Panc1 (cell line): ENCODE measurements around the gene KRTAP3-3. TPM values are rescaled to one million over a fixed set of nuclear protein-coding genes. Genes with fewer than 3 reads are reported as not detected.

ENCODE experiments used
- ATAC-seq: fragments of 200-7000 bp; cut with Tn5 transposase; 2 replicates; pipeline ENCODE4 v1.9.1; 2020; ENCODE audit warnings: mild to moderate bottlenecking, moderate library complexity
- BruUV-seq: library from RNA; stranded (reverse); fragments of 400-500 nt; replicated peaks from 2 replicates; lab custom pipeline; 2021; lab: Mats Ljungman, UMichigan
- CTCF ChIA-PET: fragments of 300-600 bp; sonication (Branson Sonifier 250); formaldehyde crosslinking; loops from one replicate; lab custom pipeline; 2022; ENCODE audit warnings: antibody characterized with exemption; lab: Charles Lee
- POLR2A ChIA-PET: fragments of 300-600 bp; sonication (Branson Sonifier 250); formaldehyde crosslinking; loops from one replicate; lab custom pipeline; 2022; ENCODE audit warnings: antibody characterized with exemption; lab: Charles Lee
- DNase-seq: peaks from one replicate; pipeline ENCODE4 v3.0.0-alpha.2; 2010; ENCODE audit warnings: low read depth, low spot score
- H3K27ac ChIP-seq: 2 replicates; pipeline ENCODE4 v1.5.1; 2011; ENCODE audit warnings: mild to moderate bottlenecking, low read length, inconsistent platforms
- H3K27me3 ChIP-seq: fragments of 200-500 bp; sonication (Bioruptor generic); 2 replicates; pipeline ENCODE4 v1.6.0; 2014; ENCODE audit warnings: low read length, inconsistent platforms; ENCODE audit not compliant: control insufficient read depth, insufficient read depth
- H3K36me3 ChIP-seq: fragments of 200-500 bp; sonication (Bioruptor generic); 2 replicates; pipeline ENCODE4 v1.5.1; 2014; ENCODE audit warnings: inconsistent platforms, mild to moderate bottlenecking, low read length, moderate library complexity; ENCODE audit not compliant: control insufficient read depth, insufficient read depth
- H3K4me1 ChIP-seq: 2 replicates; pipeline ENCODE4 v1.5.1; 2011; ENCODE audit warnings: inconsistent platforms, mild to moderate bottlenecking, low read length, moderate library complexity; ENCODE audit not compliant: control insufficient read depth, insufficient read depth
- H3K4me3 ChIP-seq, 2 experiments: 2 replicates each; pipeline ENCODE4 v1.5.1; 2011 to 2012; ENCODE audit warnings: low read depth in 2 of 2, low read length in 2 of 2, mild to moderate bottlenecking in 2 of 2, inconsistent platforms in 1 of 2, moderate library complexity in 1 of 2
- H3K9me3 ChIP-seq: fragments of 200-500 bp; sonication (Bioruptor generic); 2 replicates; pipeline ENCODE4 v1.5.1; 2014; ENCODE audit warnings: low read depth, mild to moderate bottlenecking, inconsistent platforms, low read length, moderate library complexity; ENCODE audit not compliant: control insufficient read depth, insufficient read depth
- CTCF ChIP-seq: fragments of 450-650 bp; IDR thresholded peaks from 2 replicates; pipeline ENCODE4 v1.5.1; 2017; ENCODE audit warnings: mild to moderate bottlenecking
- POLR2AphosphoS5 ChIP-seq: IDR thresholded peaks from 2 replicates; pipeline ENCODE4 v1.6.1; 2012; ENCODE audit warnings: mild to moderate bottlenecking, low read depth, low read length, moderate library complexity
- REST ChIP-seq, 2 experiments: IDR thresholded peaks; 2 replicates each; pipeline ENCODE4 v1.6.1; 2011 to 2012; ENCODE audit warnings: low read depth in 2 of 2, control low read depth in 1 of 2, low read length in 1 of 2, mild to moderate bottlenecking in 1 of 2, moderate library complexity in 1 of 2; ENCODE audit not compliant: insufficient read depth in 1 of 2
- SIN3A ChIP-seq: IDR thresholded peaks from 2 replicates; pipeline ENCODE4 v1.6.1; 2012; ENCODE audit warnings: low read depth, mild to moderate bottlenecking, low read length, moderate library complexity, borderline replicate concordance; ENCODE audit not compliant: insufficient read depth
- TCF7L2 ChIP-seq: IDR thresholded peaks from 2 replicates; pipeline ENCODE4 v1.6.1; 2011; ENCODE audit warnings: mild to moderate bottlenecking, low read depth, low read length, inconsistent platforms
- in situ Hi-C: cut with HindIII; loops from 2 replicates; pipeline ENCODE4 v1.10.0; 2016; ENCODE audit warnings: low sequenced_read_pairs, low pct_unique_long_range_greater_than_20kb
- intact Hi-C: fragments of 100-400 bp; cut with micrococcal nuclease; formaldehyde crosslinking; loops from one replicate; pipeline ENCODE4 v1.10.0; 2022; ENCODE audit not compliant: unreplicated experiment
- total RNA-seq: library from RNA; stranded (reverse); gene quantifications from one replicate; pipeline ENCODE4 v1.2.1, GENCODE V29; 2021; ENCODE audit not compliant: unreplicated experiment

Gene KRTAP3-3
- total RNA-seq, 1 experiment from 2014 or later = not detected

GRCh38 chr17:41009301-41009760, 15.4 kb upstream of the KRTAP3-3 start:
- POLR2A ChIA-PET = no interaction called here
- ATAC-seq = no peak

GRCh38 chr17:41008811-41009210, 14.8 kb upstream of the KRTAP3-3 start, which contains the start of gene KRTAP3-1:
TSS of gene KRTAP3-1 (minus strand) at chr17:41009128. CDS start at chr17:41009074, 54 bp downstream.
- intact Hi-C loops = no loop called here
- TF ChIP-seq POLR2AphosphoS5 (no peak), CTCF (no peak), REST (IDR thresholded peaks at IDR 0.05; ENCODE audit: insufficient read depth in 1 of 2, low read depth in 2 of 2, low read length in 1 of 2) (no peak), SIN3A (no peak), TCF7L2 (no peak)
- ATAC-seq (no peak), DNase-seq (no peak)
- ChIA-PET CTCF (no interaction called here), POLR2A (no interaction called here)
- H3K27ac ChIP-seq = no peak within 1 kb of the TSS
- no peaks in the 10 kb centered on the region; the same call in 1 of the 2 replicates for H3K27me3 ChIP-seq
- no peak within 1 kb of the TSS for H3K4me3 ChIP-seq
- in situ Hi-C loops = no loop called here
- BruUV-seq = no TSS peak
- no peaks in the 10 kb centered on the region for H3K9me3 ChIP-seq
- no peaks in the 10 kb centered on the region for H3K4me1 ChIP-seq
- H3K36me3 ChIP-seq = no peaks in the 10 kb centered on the region

More at GRCh38 chr17:41009301-41009760, 15.4 kb upstream of the KRTAP3-3 start:
- in situ Hi-C loops (no loop called here), intact Hi-C loops (no loop called here)
- Histone ChIP-seq H3K36me3 (no peaks in the 10 kb centered on the region), H3K27me3 (no peaks in the 10 kb centered on the region; the same call in 1 of the 2 replicates), H3K9me3 (no peaks in the 10 kb centered on the region), H3K4me3 (no peak overlapping the region), H3K27ac (no peak overlapping the region), H3K4me1 (no peaks in the 10 kb centered on the region)
- no TSS peak for BruUV-seq
- no peak for DNase-seq
- TF ChIP-seq REST (IDR thresholded peaks at IDR 0.05; ENCODE audit: insufficient read depth in 1 of 2, low read depth in 2 of 2, low read length in 1 of 2) (no peak), SIN3A (no peak), POLR2AphosphoS5 (no peak), CTCF (no peak), TCF7L2 (no peak)
- CTCF ChIA-PET = no interaction called here
